GM21423 (cell line): ENCODE results near the gene DGCR6L.
"Not testable (repeated sequence)": the region's sequence is repeated elsewhere in the genome, so short reads cannot be mapped to it uniquely, and the experiment has no call there.

ENCODE experiments used
- ATAC-seq: cut with Tn5 transposase; IDR thresholded peaks from one replicate; pipeline ENCODE4 v1.9.1; 2021; ENCODE audit warnings: mild to moderate bottlenecking, moderate library complexity; ENCODE audit not compliant: unreplicated experiment

The DGCR6L gene

GRCh38 chr22:20319745-20320658 lies at the start of gene DGCR6L:
TSS of gene DGCR6L (minus strand) at chr22:20320060. CDS start at chr22:20319988, 72 bp downstream.
- peak; percentile 65 for ATAC-seq

GRCh38 chr22:20368875-20369274 lies 49.0 kb upstream of the DGCR6L start:
- ATAC-seq: not testable (repeated sequence)

- not testable (repeated sequence) for ATAC-seq
These were observed 47.0 kb upstream of the DGCR6L start for GRCh38 chr22:20366841-20367240.

- not testable (repeated sequence) for ATAC-seq
These were observed 44.7 kb upstream of the DGCR6L start for GRCh38 chr22:20364335-20365260.

- not testable (repeated sequence) for ATAC-seq
These were observed 42.5 kb upstream of the DGCR6L start for GRCh38 chr22:20362403-20362802.

- not testable (repeated sequence) for ATAC-seq
These were observed 41.9 kb upstream of the DGCR6L start for GRCh38 chr22:20361752-20362229.

DNA sequence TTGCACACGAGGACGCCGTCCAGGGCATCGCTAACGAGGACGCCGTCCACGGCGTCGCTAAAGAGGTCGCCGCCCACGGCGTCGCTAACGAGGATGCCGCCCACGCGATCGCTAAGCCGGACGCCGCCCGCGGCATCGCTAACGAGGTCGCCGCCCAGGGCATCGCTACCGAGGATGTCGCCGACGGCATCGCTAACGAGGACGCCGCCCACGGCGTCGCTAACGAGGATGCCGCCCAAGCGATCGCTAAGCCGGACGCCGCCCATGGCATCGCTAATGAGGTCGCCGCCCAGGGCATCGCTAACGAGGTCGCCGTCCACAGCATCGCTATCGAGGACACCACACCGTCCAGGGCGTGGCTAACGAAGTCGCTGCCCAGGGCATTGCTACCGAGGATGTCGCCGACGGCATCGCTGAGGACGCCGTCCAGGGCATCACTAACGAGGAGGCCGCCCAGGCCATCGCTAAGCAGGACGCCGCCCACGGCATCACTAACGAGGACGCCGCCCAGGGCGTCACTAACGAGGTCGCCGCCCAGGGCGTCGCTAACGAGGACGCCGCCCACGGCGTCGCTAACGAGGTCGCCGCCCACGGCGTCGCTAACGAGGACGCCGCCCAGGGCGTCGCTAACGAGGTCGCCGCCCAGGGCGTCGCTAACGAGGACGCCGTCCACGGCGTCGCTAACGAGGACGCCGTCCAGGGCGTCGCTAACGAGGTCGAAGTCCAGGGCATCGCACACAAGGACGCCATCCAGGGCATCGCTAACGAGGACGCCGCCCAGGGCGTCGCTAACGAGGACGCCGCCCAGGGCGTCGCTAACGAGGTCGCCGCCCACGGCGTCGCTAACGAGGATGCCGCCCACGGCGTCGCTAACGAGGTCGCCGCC lies 41.2 kb upstream of the DGCR6L start:
- ATAC-seq: not testable (repeated sequence)

- ATAC-seq: not testable (repeated sequence)
These were observed 40.4 kb upstream of the DGCR6L start for GRCh38 chr22:20360261-20360660.

DNA sequence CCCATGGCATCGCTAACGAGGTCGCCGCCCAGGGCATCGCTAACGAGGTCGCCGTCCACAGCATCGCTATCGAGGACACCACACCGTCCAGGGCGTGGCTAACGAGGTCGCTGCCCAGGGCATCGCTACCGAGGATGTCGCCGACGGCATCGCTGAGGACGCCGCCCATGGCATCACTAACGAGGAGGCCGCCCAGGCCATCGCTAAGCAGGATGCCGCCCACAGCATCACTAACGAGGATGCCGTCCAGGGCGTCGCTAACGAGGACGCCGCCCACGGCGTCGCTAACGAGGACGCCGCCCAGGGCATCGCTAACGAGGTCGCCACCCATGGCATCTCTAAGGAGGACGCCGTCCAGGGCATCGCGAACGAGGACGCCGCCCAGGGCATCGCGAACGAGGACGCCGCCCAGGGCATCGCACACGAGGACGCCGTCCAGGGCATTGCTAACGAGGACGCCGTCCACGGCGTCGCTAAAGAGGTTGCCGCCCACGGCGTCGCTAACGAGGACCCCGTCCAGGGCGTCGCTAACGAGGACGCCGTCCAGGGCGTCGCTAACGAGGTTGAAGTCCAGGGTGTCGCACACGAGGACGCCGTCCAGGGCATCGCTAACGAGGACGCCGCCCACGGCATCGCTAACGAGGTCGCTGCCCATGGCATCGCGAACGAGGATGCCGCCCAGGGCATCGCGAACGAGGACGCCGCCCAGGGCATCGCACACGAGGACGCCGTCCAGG lies 38.8 kb upstream of the DGCR6L start:
- ATAC-seq: not testable (repeated sequence)

- ATAC-seq: not testable (repeated sequence)
These were observed 38.1 kb upstream of the DGCR6L start for GRCh38 chr22:20357967-20358366.

DNA sequence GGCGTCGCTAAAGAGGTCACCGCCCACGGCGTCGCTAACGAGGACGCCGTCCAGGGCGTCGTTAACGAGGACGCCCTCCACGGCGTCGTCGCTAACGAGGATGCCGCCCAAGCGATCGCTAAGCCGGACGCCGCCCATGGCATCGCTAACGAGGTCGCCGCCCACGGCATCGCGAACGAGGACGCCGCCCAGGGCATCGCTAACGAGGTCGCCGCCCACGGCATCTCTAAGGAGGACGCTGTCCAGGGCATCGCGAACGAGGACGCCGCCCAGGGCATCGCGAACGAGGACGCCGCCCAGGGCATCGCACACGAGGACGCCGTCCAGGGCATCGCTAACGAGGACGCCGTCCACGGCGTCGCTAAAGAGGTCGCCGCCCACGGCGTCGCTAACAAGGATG lies 37.0 kb upstream of the DGCR6L start:
- not testable (repeated sequence) for ATAC-seq

DNA sequence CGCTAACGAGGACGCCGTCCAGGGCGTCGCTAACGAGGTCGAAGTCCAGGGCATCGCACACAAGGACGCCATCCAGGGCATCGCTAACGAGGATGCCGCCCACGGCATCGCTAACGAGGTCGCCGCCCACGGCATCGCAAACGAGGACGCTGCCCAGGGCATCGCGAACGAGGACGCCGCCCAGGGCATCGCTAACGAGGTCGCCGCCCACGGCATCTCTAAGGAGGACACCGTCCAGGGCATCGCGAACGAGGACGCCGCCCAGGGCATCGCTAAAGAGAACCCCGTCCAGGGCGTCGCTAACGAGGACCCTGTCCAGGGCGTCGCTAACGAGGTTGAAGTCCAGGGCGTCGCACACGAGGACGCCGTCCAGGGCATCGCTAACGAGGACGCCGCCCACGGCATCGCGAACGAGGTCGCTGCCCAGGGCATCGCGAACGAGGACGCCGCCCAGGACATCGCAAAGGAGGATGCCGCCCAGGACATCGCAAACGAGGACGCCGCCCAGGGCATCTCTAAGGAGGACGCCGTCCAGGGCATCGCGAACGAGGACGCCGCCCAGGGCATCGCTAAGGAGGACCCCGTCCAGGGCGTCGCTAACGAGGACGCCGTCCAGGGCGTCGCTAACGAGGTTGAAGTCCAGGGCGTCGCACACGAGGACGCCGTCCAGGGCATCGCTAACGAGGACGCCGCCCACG lies 36.2 kb upstream of the DGCR6L start:
- ATAC-seq: not testable (repeated sequence)

- ATAC-seq: no peak
These were observed 34.5 kb upstream of the DGCR6L start for GRCh38 chr22:20354238-20354975.

GRCh38 chr22:20352536-20352935 lies 32.7 kb upstream of the DGCR6L start:
- ATAC-seq: not testable (repeated sequence)

DNA sequence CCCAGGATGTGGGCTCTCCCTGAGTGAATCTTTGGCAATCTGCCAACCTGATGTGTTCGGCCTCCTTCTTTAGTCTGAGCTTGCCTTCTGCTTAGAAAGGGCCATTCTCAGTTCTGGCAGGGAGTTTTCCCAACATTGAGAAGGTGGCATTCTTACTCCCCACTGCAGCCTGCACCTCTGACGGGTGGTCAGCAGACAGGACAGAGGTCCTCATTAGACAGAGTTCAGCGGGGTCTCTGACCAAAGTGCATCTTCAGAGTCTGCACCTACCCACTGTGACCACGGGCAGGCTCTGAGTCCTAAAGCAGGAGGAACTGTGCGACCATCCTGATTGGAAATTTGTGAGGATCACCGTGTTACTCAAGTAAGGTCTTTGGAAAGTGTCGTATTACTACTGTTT lies 26.7 kb upstream of the DGCR6L start:
- ATAC-seq: not testable (repeated sequence)

DNA sequence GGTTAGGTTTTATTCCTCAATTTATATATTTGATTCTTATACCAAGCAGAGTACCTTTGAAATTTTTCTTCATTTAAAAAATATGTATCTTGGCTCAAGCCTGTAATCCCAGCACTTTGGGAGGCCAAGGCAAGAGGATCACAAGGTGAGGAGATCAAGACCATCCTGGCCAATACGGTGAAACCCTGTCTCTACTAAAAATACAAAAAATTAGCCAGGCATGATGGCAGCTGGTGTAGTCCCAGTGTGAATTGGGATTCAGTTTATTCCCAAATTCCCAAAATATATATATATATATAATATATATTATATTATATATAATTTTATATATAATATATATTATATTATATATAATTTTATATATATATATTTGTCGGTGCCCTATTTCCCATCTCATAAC lies 18.4 kb upstream of the DGCR6L start:
- ATAC-seq: not testable (repeated sequence)

DNA sequence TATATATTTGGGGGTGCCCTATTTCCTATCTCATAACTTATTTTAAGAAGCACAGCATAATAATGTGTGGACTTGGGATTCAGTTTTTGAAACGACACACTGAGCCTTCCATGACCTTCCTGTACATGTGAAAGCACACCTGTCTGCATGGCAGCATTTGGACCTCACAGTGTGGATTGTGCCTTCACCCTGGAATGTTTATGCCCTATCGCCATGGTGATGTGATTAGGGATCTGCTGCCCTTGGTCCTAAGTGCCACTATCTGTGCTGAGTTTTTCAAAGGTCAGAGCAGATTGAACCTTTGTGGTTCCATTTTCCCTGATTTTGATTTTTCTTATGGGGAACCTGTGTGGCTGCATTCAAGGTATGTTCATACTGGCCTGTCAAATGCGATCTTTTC lies 17.9 kb upstream of the DGCR6L start:
- not testable (repeated sequence) for ATAC-seq

DNA sequence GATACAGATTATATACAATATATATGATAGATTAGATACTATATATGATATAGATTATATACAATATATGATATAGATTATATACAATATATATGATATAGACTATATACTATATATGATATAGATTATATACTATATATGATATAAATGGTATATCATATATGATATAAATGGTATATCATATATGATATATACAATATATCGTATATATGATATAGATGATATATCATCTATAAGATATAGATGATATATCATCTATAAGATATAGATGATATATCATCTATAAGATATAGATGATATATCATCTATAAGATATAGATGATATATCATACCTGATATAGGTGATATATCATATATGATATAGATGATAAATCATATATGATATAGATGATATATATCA lies 16.7 kb upstream of the DGCR6L start:
- ATAC-seq: not testable (repeated sequence)
